ENCODE measurements around the gene HBM. TPM values are rescaled to one million over a fixed set of nuclear protein-coding genes. Genes with fewer than 3 reads are reported as not detected.

Gene HBM
- total RNA-seq, 1 experiment from 2014 or later, result not detected

DNA sequence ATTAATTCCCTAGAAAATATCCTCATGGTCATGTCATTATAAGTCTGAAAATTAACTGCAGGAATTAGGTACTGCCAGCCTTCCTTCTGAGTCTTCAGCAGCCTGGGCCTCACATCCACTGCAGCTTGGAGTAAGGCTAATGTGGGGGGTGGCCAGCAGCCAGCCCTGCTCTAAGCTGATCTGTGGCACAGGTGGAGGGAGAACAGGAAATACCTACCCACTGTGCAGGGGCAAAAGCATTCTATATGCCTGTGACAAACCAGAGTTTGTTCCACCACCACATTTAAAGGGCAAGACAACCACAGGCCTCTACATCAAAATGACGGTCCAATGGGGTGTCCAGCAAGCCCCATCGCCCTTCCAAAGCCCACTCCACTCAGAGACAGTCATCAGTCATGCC, 36.7 kb upstream of the HBM start:
- Histone ChIP-seq H3K9ac (ENCODE audit: extremely low read depth, insufficient read length, low read length) (no peak overlapping the region), H3K27me3 (ENCODE audit: insufficient read depth, low read length) (no peaks in the 10 kb centered on the region), H3K79me1 (ENCODE audit: insufficient read depth, low read depth, low read length, poor library complexity, severe bottlenecking) (peaks cover 4% of the 10 kb centered on the region), H3K23me2 (ENCODE audit: insufficient read length, low read depth, low read length, poor library complexity, severe bottlenecking) (no peaks in the 10 kb centered on the region), H3K79me2 (ENCODE audit: insufficient read depth, low read length) (no peaks in the 10 kb centered on the region), H3K27ac (ENCODE audit: insufficient read length, low read depth, low read length) (no peak overlapping the region), H4K20me1 (ENCODE audit: control insufficient read depth, insufficient read depth, insufficient read length) (no peaks in the 10 kb centered on the region), H2BK12ac (ENCODE audit: insufficient read length, low read depth, low read length) (no peak overlapping the region), H3K4ac (ENCODE audit: low read depth, low read length) (no peak overlapping the region), H4K8ac (replicated peaks; ENCODE audit: insufficient read length, low read depth, low read length) (no peak overlapping the region), H3T11ph (ENCODE audit: low read length) (no peak overlapping the region), H3K14ac (ENCODE audit: insufficient read depth, low read length) (no peak overlapping the region), H4K91ac (ENCODE audit: insufficient read length, low read depth, low read length) (no peak overlapping the region), H2BK5ac (ENCODE audit: insufficient read length, low read length) (no peak overlapping the region), H4K5ac (ENCODE audit: insufficient read length, low read depth, low read length) (no peak overlapping the region), H2BK120ac (ENCODE audit: low read depth, low read length, poor library complexity, severe bottlenecking) (no peak overlapping the region), H2BK15ac (ENCODE audit: low read depth, low read length) (no peak overlapping the region), H3K18ac (ENCODE audit: insufficient read length, low read depth, low read length) (no peak overlapping the region), H3K56ac (ENCODE audit: insufficient read length, low read depth, low read length) (no peak overlapping the region), H3K4me1 (ENCODE audit: insufficient read depth, low read length) (no peaks in the 10 kb centered on the region), H3K4me2 (ENCODE audit: insufficient read depth, insufficient read length, low read length) (no peak overlapping the region), H2AFZ (ENCODE audit: low read length) (no peak overlapping the region), H2BK20ac (ENCODE audit: low read depth, low read length, poor library complexity, severe bottlenecking) (no peak overlapping the region), H3K9me3 (ENCODE audit: control insufficient read depth, low read depth, low read length) (no peaks in the 10 kb centered on the region), H3K23ac (ENCODE audit: insufficient read length, low read depth, low read length) (no peak overlapping the region), H2AK5ac (ENCODE audit: insufficient read length, low read length) (no peak overlapping the region)
- Mint-ChIP-seq H3K4me3 (no peak overlapping the region), H3K27ac (no peak overlapping the region), H3K36me3 (ENCODE audit: insufficient read depth in 1 of 3, low read depth in 3 of 3) (peaks cover 0 to 2% (median 0%) of the 10 kb centered on the region in 3 experiments; a peak in 1 of 7 replicates), H3K27me3 (ENCODE audit: low read depth) (no peaks in the 10 kb centered on the region), H3K4me1 (peaks cover 0 to 2% of the 10 kb centered on the region in 2 experiments; a peak in 1 of 4 replicates), H3K9me3 (no peaks in the 10 kb centered on the region)
- TF ChIP-seq, protein P1, sequence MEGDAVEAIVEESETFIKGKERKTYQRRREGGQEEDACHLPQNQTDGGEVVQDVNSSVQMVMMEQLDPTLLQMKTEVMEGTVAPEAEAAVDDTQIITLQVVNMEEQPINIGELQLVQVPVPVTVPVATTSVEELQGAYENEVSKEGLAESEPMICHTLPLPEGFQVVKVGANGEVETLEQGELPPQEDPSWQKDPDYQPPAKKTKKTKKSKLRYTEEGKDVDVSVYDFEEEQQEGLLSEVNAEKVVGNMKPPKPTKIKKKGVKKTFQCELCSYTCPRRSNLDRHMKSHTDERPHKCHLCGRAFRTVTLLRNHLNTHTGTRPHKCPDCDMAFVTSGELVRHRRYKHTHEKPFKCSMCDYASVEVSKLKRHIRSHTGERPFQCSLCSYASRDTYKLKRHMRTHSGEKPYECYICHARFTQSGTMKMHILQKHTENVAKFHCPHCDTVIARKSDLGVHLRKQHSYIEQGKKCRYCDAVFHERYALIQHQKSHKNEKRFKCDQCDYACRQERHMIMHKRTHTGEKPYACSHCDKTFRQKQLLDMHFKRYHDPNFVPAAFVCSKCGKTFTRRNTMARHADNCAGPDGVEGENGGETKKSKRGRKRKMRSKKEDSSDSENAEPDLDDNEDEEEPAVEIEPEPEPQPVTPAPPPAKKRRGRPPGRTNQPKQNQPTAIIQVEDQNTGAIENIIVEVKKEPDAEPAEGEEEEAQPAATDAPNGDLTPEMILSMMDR (conservative IDR thresholded peaks at IDR 0.05), result no peak
- no peak for DNase-seq
- WGBS (ENCODE audit: extremely low coverage, insufficient read length, low lambda C conversion rate), result no CpG with 5 or more reads among the region's 2 CpGs
